HEK293 (cell line): Measurements from ENCODE around the gene SULT1B1.

Experiments used
- CTCF ChIA-PET: fragments of 350-600 bp; formaldehyde crosslinking; extraction: SDS; loops from one replicate; lab custom pipeline; 2021; ENCODE audit warnings: antibody characterized with exemption; lab: Yijun Ruan, JAX
- POLR2A ChIA-PET: fragments of 300-600 bp; formaldehyde crosslinking; extraction: SDS; loops from one replicate; lab custom pipeline; 2020; ENCODE audit warnings: antibody characterized with exemption, inconsistent platforms; lab: Yijun Ruan, JAX
- H3K27ac ChIP-seq: fragments of 200-500 bp; sonication (Bioruptor generic); 2 replicates; pipeline ENCODE4 v1.5.1; 2014; ENCODE audit warnings: low read depth, low read length, control low read depth, inconsistent platforms; ENCODE audit errors: extremely low read depth
- H3K36me3 ChIP-seq, 2 experiments: fragments of 200-500 bp in 1 of 2; sonication (Bioruptor generic) in 1 of 2; 1 replicate in 1 of 2; 2 replicates in 1 of 2; pipeline ENCODE4 v1.5.1; 2014 to 2017; ENCODE audit warnings: inconsistent platforms in 2 of 2, low read length in 2 of 2; ENCODE audit not compliant: control insufficient read depth in 2 of 2, insufficient read depth in 1 of 2
- H3K4me1 ChIP-seq: fragments of 200-500 bp; sonication (Bioruptor generic); 2 replicates; pipeline ENCODE4 v1.5.1; 2014; ENCODE audit warnings: mild to moderate bottlenecking, low read length, inconsistent platforms; ENCODE audit not compliant: control insufficient read depth, insufficient read depth
- H3K4me3 ChIP-seq: 2 replicates; pipeline ENCODE4 v1.5.1; 2011; ENCODE audit warnings: low read depth, mild to moderate bottlenecking, control low read depth, low read length, moderate library complexity
- H3K9me3 ChIP-seq: fragments of 200-500 bp; sonication (Bioruptor generic); 2 replicates; pipeline ENCODE4 v1.5.1; 2014; ENCODE audit warnings: low read depth, low read length, inconsistent platforms; ENCODE audit not compliant: control insufficient read depth, insufficient read depth
- KLF8 ChIP-seq: fragments of 450-650 bp; formaldehyde crosslinking; IDR thresholded peaks from 2 replicates; pipeline ENCODE4 v1.5.1; 2016; ENCODE audit warnings: missing biosample characterization, missing genetic modification characterization
- PRDM10 ChIP-seq: fragments of 450-650 bp; formaldehyde crosslinking; IDR thresholded peaks from 2 replicates; pipeline ENCODE4 v1.5.1; 2016; ENCODE audit warnings: missing biosample characterization, missing genetic modification characterization
- REST ChIP-seq: fragments of 450-650 bp; formaldehyde crosslinking; IDR thresholded peaks from 2 replicates; pipeline ENCODE4 v1.5.1; 2016; ENCODE audit warnings: missing biosample characterization, missing genetic modification characterization
- ZBTB11 ChIP-seq: fragments of 450-650 bp; formaldehyde crosslinking; conservative IDR thresholded peaks from 2 replicates; pipeline ENCODE4 v1.5.1; 2016; ENCODE audit warnings: low read depth, missing biosample characterization, missing genetic modification characterization
- ZBTB6 ChIP-seq: fragments of 450-650 bp; formaldehyde crosslinking; IDR thresholded peaks from 2 replicates; pipeline ENCODE4 v1.5.1; 2017; ENCODE audit warnings: missing biosample characterization, missing genetic modification characterization
- ZIC2 ChIP-seq: fragments of 450-650 bp; formaldehyde crosslinking; IDR thresholded peaks from 2 replicates; pipeline ENCODE4 v1.5.1; 2016; ENCODE audit warnings: missing biosample characterization, missing genetic modification characterization
- ZNF157 ChIP-seq: fragments of 450-650 bp; formaldehyde crosslinking; IDR thresholded peaks from 2 replicates; pipeline ENCODE4 v1.5.1; 2016; ENCODE audit warnings: missing biosample characterization, missing genetic modification characterization
- ZNF18 ChIP-seq: fragments of 450-650 bp; formaldehyde crosslinking; IDR thresholded peaks from 2 replicates; pipeline ENCODE4 v1.5.1; 2016; ENCODE audit warnings: missing biosample characterization, missing genetic modification characterization
- ZNF239 ChIP-seq: fragments of 450-650 bp; formaldehyde crosslinking; IDR thresholded peaks from 2 replicates; pipeline ENCODE4 v1.5.1; 2016; ENCODE audit warnings: missing biosample characterization, missing genetic modification characterization
- ZNF335 ChIP-seq: fragments of 450-650 bp; formaldehyde crosslinking; conservative IDR thresholded peaks from 2 replicates; pipeline ENCODE4 v1.5.1; 2016; ENCODE audit warnings: missing biosample characterization, missing genetic modification characterization
- ZNF341 ChIP-seq: fragments of 450-650 bp; formaldehyde crosslinking; IDR thresholded peaks from 2 replicates; pipeline ENCODE4; 2016; ENCODE audit warnings: low read depth, missing biosample characterization, missing genetic modification characterization
- ZNF521 ChIP-seq: fragments of 450-650 bp; formaldehyde crosslinking; IDR thresholded peaks from 2 replicates; pipeline ENCODE4 v1.5.1; 2017; ENCODE audit warnings: missing biosample characterization, mild to moderate bottlenecking, missing genetic modification characterization
- ZNF560 ChIP-seq: fragments of 450-650 bp; formaldehyde crosslinking; IDR thresholded peaks from 2 replicates; pipeline ENCODE4 v1.5.1; 2017; ENCODE audit warnings: missing biosample characterization, missing genetic modification characterization, borderline replicate concordance
- ZNF692 ChIP-seq: fragments of 450-650 bp; formaldehyde crosslinking; IDR thresholded peaks from 2 replicates; pipeline ENCODE4 v1.5.1; 2016; ENCODE audit warnings: missing biosample characterization, missing genetic modification characterization
- ZSCAN5A ChIP-seq: fragments of 450-650 bp; formaldehyde crosslinking; IDR thresholded peaks from 2 replicates; pipeline ENCODE4 v1.5.1; 2016; ENCODE audit warnings: missing biosample characterization, missing genetic modification characterization

SULT1B1 gene

GRCh38 chr4:69731847-69732246 is 28.6 kb downstream of the SULT1B1 start:
- ChIA-PET CTCF (interaction anchor here (0.5 kb wide), 1 partner anchor 61 kb away, joined by 3 read pairs; no protein-coding TSS in a partner anchor), POLR2A (no interaction called here)
- Histone ChIP-seq H3K27ac (no peak overlapping the region), H3K36me3 (no peaks in the 10 kb centered on the region)
- TF ChIP-seq ZNF341 (tag by site-specific recombination): no peak
- TF ChIP-seq ZIC2 (tag by site-specific recombination): no peak
- TF ChIP-seq REST: no peak
- TF ChIP-seq ZNF692 (tag by site-specific recombination): no peak
- TF ChIP-seq ZBTB11: no peak
- no peak for TF ChIP-seq KLF8 (tag by site-specific recombination)
- TF ChIP-seq ZNF521 (tag by site-specific recombination): no peak
- no peak for TF ChIP-seq ZNF335
- TF ChIP-seq ZBTB6 (tag by site-specific recombination): no peak
- no peak for TF ChIP-seq ZNF157 (tag by site-specific recombination)
- TF ChIP-seq ZNF239 (tag by site-specific recombination): no peak
- no peak for TF ChIP-seq ZSCAN5A (tag by site-specific recombination)
- no peak for TF ChIP-seq ZNF18
- TF ChIP-seq PRDM10 (tag by site-specific recombination): no peak
- no peak for TF ChIP-seq ZNF560 (tag by site-specific recombination)
- TF ChIP-seq, all 188 proteins: peak for 0
- Histone ChIP-seq H3K4me1 (no peaks in the 10 kb centered on the region), H3K9me3 (no peaks in the 10 kb centered on the region), H3K4me3 (no peak overlapping the region)
